HL-60/S4 (cell line): ENCODE data around the gene LHFPL4.
"Not testable (repeated sequence)": the region's sequence is repeated elsewhere in the genome, so short reads cannot be mapped to it uniquely, and the experiment has no call there.

ENCODE experiments used
- in situ Hi-C: fragments of 300-500 bp; cut with MboI; formaldehyde crosslinking; loops from 2 replicates; pipeline ENCODE4 v1.14.3; 2022; ENCODE audit warnings: low sequenced_read_pairs

Gene LHFPL4

GRCh38 chr3:9542182-9542581 lies 11.4 kb downstream of the LHFPL4 start:
- in situ Hi-C loops = no loop called here

- in situ Hi-C loops = no loop called here
These were observed 17.4 kb downstream of the LHFPL4 start for GRCh38 chr3:9536212-9536611.

- in situ Hi-C loops = no loop called here
These were observed 19.2 kb downstream of the LHFPL4 start for GRCh38 chr3:9534429-9534828.

- in situ Hi-C loops = no loop called here
These were observed 28.5 kb downstream of the LHFPL4 start for GRCh38 chr3:9525078-9525477.

- in situ Hi-C loops = loop anchor here (25.0 kb wide), 1 partner anchor 822 kb away; no protein-coding TSS in a partner anchor
These were observed 38.7 kb downstream of the LHFPL4 start for GRCh38 chr3:9514956-9515355.

- in situ Hi-C loops = loop anchor here (25.0 kb wide), 1 partner anchor 823 kb away; no protein-coding TSS in a partner anchor
These were observed 39.3 kb downstream of the LHFPL4 start for GRCh38 chr3:9514306-9514705.

GRCh38 chr3:9512456-9513045 lies 41.1 kb downstream of the LHFPL4 start:
- in situ Hi-C loops = loop anchor here (25.0 kb wide), 1 partner anchor 825 kb away; no protein-coding TSS in a partner anchor

- in situ Hi-C loops = loop anchor here (25.0 kb wide), 1 partner anchor 829 kb away; no protein-coding TSS in a partner anchor
These were observed 44.8 kb downstream of the LHFPL4 start for GRCh38 chr3:9508781-9509180.

GRCh38 chr3:9507586-9508578 lies 45.7 kb downstream of the LHFPL4 start:
- in situ Hi-C loops = loop anchor here (25.0 kb wide), 1 partner anchor 829 kb away; no protein-coding TSS in a partner anchor

- in situ Hi-C loops = loop anchor here (25.0 kb wide), 1 partner anchor 834 kb away; no protein-coding TSS in a partner anchor
These were observed 50.3 kb downstream of the LHFPL4 start for GRCh38 chr3:9503283-9503682.

- in situ Hi-C loops = loop anchor here (25.0 kb wide), 1 partner anchor 836 kb away; no protein-coding TSS in a partner anchor
These were observed 52.4 kb downstream of the LHFPL4 start for GRCh38 chr3:9501226-9501625.

- in situ Hi-C loops = loop anchor here (25.0 kb wide), 1 partner anchor 837 kb away; no protein-coding TSS in a partner anchor
These were observed 53.2 kb downstream of the LHFPL4 start for GRCh38 chr3:9500108-9501050.

GRCh38 chr3:9499455-9500107 lies 54.0 kb downstream of the LHFPL4 start:
- in situ Hi-C loops = loop anchor here (25.0 kb wide), 1 partner anchor 838 kb away; no protein-coding TSS in a partner anchor

- in situ Hi-C loops = no loop called here
These were observed 54.8 kb downstream of the LHFPL4 start for GRCh38 chr3:9498781-9499180.

GRCh38 chr3:9497821-9498565 lies 55.6 kb downstream of the LHFPL4 start:
- in situ Hi-C loops = no loop called here

- in situ Hi-C loops = no loop called here
These were observed 56.7 kb downstream of the LHFPL4 start for GRCh38 chr3:9496893-9497292.

- in situ Hi-C loops = not testable (repeated sequence)
These were observed 59.6 kb downstream of the LHFPL4 start for GRCh38 chr3:9494036-9494435.

GRCh38 chr3:9491506-9491905 lies 62.1 kb downstream of the LHFPL4 start:
- in situ Hi-C loops = no loop called here

- in situ Hi-C loops = no loop called here
These were observed 68.4 kb downstream of the LHFPL4 start for GRCh38 chr3:9485248-9485647.
